HG03521 (cell line): ENCODE results near the gene DUSP9.
"Not testable (repeated sequence)": the region's sequence is repeated elsewhere in the genome, so short reads cannot be mapped to it uniquely, and the experiment has no call there.

Experiments used
- ATAC-seq: cut with Tn5 transposase; IDR thresholded peaks from one replicate; pipeline ENCODE4 v1.9.1; 2021; ENCODE audit warnings: mild to moderate bottlenecking, moderate library complexity; ENCODE audit not compliant: unreplicated experiment

Gene DUSP9

GRCh38 chrX:153670748-153671588, 24.0 kb downstream of the DUSP9 start:
- no peak for ATAC-seq

- ATAC-seq: no peak
Observed at GRCh38 chrX:153671589-153672530, 24.9 kb downstream of the DUSP9 start.

GRCh38 chrX:153672531-153673427, 25.8 kb downstream of the DUSP9 start:
- ATAC-seq: no peak

- no peak for ATAC-seq
Observed at GRCh38 chrX:153673428-153674218, 26.6 kb downstream of the DUSP9 start, which contains the start of gene PNCK. TSS of gene PNCK (minus strand) at chrX:153673813. CDS start at chrX:153673076, 737 bp downstream.

GRCh38 chrX:153674219-153674851, 27.3 kb downstream of the DUSP9 start:
- ATAC-seq: no peak

- ATAC-seq: no peak
Observed at GRCh38 chrX:153681175-153681574, 34.2 kb downstream of the DUSP9 start.

GRCh38 chrX:153683486-153683885, 36.5 kb downstream of the DUSP9 start:
- ATAC-seq: not testable (repeated sequence)

GRCh38 chrX:153684467-153685155, 37.6 kb downstream of the DUSP9 start:
- no peak for ATAC-seq

GRCh38 chrX:153685156-153685536, 38.1 kb downstream of the DUSP9 start:
- ATAC-seq: no peak

- ATAC-seq: no peak
Observed at GRCh38 chrX:153685751-153686696, 39.0 kb downstream of the DUSP9 start.

GRCh38 chrX:153686711-153687110, 39.7 kb downstream of the DUSP9 start:
- no peak for ATAC-seq

GRCh38 chrX:153687121-153688039, 40.4 kb downstream of the DUSP9 start, which contains the start of gene SLC6A8:
TSS of gene SLC6A8 (plus strand) at chrX:153687926. CDS start at chrX:153688575, 649 bp downstream.
- ATAC-seq: no peak

- no peak for ATAC-seq
Observed at GRCh38 chrX:153688071-153688470, 41.1 kb downstream of the DUSP9 start.

- ATAC-seq: no peak
Observed at GRCh38 chrX:153688506-153688905, 41.5 kb downstream of the DUSP9 start.

- ATAC-seq: no peak
Observed at GRCh38 chrX:153688911-153689590, 42.0 kb downstream of the DUSP9 start.
